Lower leg skin (tissue), 3 donors: ENCODE measurements around the gene LRFN3.

Experiments used
- POLR2A ChIP-seq, 2 donors: fragments of 450-650 bp; IDR thresholded peaks; one replicate each; pipeline ENCODE4 v1.6.1; 2016 to 2017; ENCODE audit warnings: antibody characterized with exemption in 2 of 2, mild to moderate bottlenecking in 1 of 2, moderate library complexity in 1 of 2
- TF ChIP-seq, protein P1 (sequence below), 3 donors: fragments of 450-650 bp; IDR thresholded peaks; one replicate each; pipeline ENCODE4 v1.5.1; 2016; ENCODE audit warnings: antibody characterized with exemption in 3 of 3, mild to moderate bottlenecking in 3 of 3, moderate library complexity in 2 of 3

DNA sequence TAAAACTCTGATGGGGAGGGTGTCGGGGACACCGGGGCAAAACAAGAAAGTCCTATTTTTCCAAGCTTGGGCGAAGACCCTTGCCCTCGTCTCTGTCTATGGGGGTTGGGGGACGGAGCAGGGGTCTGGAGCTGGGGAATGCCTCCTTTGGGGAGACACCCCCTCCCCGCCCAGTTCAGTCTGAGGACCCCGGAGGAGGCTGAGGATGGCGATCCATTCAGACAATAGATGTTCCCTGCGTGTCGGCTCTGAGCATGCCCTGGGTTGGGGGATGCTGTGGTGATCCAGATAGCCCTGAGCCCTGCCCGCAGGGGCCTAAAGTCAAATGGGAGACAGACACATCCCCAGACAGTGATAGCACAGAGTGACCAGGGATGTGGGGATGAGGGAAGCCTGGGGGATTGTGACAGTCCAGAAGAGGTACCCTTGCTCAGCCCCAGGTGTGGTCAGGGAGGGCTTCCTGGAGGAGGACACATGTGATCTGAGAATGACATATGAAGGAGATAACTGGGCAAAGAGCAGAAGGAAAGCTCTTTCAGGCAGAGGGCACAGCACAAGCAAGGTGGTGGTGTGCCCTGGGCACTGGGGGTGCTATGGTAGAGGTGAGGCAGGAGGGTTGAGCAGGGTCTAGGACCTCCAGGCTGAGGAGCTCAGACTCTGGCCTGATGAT is 9.1 kb downstream of the LRFN3 start:
- TF ChIP-seq, protein P1, sequence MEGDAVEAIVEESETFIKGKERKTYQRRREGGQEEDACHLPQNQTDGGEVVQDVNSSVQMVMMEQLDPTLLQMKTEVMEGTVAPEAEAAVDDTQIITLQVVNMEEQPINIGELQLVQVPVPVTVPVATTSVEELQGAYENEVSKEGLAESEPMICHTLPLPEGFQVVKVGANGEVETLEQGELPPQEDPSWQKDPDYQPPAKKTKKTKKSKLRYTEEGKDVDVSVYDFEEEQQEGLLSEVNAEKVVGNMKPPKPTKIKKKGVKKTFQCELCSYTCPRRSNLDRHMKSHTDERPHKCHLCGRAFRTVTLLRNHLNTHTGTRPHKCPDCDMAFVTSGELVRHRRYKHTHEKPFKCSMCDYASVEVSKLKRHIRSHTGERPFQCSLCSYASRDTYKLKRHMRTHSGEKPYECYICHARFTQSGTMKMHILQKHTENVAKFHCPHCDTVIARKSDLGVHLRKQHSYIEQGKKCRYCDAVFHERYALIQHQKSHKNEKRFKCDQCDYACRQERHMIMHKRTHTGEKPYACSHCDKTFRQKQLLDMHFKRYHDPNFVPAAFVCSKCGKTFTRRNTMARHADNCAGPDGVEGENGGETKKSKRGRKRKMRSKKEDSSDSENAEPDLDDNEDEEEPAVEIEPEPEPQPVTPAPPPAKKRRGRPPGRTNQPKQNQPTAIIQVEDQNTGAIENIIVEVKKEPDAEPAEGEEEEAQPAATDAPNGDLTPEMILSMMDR (IDR thresholded peaks at IDR 0.05), result no peak
- TF ChIP-seq POLR2A (IDR thresholded peaks at IDR 0.05), result no peak
